Neural cell (in vitro differentiated cells): Measurements from ENCODE around the gene HTR2B.

Experiments used
- EZH2 ChIP-seq: fragments of 200-600, 300-800 bp; shearing (Covaris generic), sonication (generic); IDR thresholded peaks from 2 replicates; pipeline ENCODE4 v1.6.1; 2014; ENCODE audit warnings: antibody characterized with exemption, low read length, borderline replicate concordance, mild to moderate bottlenecking; ENCODE audit not compliant: insufficient read depth, poor library complexity, severe bottlenecking
- POLR2AphosphoS5 ChIP-seq: IDR thresholded peaks from 2 replicates; pipeline ENCODE4 v1.6.1; 2012
- TAF1 ChIP-seq: IDR thresholded peaks from 2 replicates; pipeline ENCODE4 v1.6.1; 2012; ENCODE audit warnings: low read depth
- TF ChIP-seq, protein P1 (sequence below): IDR thresholded peaks from 2 replicates; pipeline ENCODE4 v1.6.1; 2012; ENCODE audit warnings: borderline replicate concordance
- TF ChIP-seq, protein P2 (sequence below): fragments of 450-650 bp; IDR thresholded peaks from 2 replicates; pipeline ENCODE4 v1.5.1; 2014; ENCODE audit warnings: antibody characterized with exemption, mild to moderate bottlenecking, moderate library complexity; ENCODE audit not compliant: poor library complexity, severe bottlenecking

GRCh38 chr2:231110551-231110950 lies 14.3 kb downstream of the HTR2B start:
- TF ChIP-seq, protein P1, sequence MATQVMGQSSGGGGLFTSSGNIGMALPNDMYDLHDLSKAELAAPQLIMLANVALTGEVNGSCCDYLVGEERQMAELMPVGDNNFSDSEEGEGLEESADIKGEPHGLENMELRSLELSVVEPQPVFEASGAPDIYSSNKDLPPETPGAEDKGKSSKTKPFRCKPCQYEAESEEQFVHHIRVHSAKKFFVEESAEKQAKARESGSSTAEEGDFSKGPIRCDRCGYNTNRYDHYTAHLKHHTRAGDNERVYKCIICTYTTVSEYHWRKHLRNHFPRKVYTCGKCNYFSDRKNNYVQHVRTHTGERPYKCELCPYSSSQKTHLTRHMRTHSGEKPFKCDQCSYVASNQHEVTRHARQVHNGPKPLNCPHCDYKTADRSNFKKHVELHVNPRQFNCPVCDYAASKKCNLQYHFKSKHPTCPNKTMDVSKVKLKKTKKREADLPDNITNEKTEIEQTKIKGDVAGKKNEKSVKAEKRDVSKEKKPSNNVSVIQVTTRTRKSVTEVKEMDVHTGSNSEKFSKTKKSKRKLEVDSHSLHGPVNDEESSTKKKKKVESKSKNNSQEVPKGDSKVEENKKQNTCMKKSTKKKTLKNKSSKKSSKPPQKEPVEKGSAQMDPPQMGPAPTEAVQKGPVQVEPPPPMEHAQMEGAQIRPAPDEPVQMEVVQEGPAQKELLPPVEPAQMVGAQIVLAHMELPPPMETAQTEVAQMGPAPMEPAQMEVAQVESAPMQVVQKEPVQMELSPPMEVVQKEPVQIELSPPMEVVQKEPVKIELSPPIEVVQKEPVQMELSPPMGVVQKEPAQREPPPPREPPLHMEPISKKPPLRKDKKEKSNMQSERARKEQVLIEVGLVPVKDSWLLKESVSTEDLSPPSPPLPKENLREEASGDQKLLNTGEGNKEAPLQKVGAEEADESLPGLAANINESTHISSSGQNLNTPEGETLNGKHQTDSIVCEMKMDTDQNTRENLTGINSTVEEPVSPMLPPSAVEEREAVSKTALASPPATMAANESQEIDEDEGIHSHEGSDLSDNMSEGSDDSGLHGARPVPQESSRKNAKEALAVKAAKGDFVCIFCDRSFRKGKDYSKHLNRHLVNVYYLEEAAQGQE = no peak
- TF ChIP-seq, protein P2, sequence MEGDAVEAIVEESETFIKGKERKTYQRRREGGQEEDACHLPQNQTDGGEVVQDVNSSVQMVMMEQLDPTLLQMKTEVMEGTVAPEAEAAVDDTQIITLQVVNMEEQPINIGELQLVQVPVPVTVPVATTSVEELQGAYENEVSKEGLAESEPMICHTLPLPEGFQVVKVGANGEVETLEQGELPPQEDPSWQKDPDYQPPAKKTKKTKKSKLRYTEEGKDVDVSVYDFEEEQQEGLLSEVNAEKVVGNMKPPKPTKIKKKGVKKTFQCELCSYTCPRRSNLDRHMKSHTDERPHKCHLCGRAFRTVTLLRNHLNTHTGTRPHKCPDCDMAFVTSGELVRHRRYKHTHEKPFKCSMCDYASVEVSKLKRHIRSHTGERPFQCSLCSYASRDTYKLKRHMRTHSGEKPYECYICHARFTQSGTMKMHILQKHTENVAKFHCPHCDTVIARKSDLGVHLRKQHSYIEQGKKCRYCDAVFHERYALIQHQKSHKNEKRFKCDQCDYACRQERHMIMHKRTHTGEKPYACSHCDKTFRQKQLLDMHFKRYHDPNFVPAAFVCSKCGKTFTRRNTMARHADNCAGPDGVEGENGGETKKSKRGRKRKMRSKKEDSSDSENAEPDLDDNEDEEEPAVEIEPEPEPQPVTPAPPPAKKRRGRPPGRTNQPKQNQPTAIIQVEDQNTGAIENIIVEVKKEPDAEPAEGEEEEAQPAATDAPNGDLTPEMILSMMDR = no peak
- no peak for TF ChIP-seq TAF1
- TF ChIP-seq POLR2AphosphoS5 = no peak
- TF ChIP-seq EZH2 = no peak
